ENCODE results near the gene BUB1.
"Not testable (repeated sequence)": the region's sequence is repeated elsewhere in the genome, so short reads cannot be mapped to it uniquely, and the experiment has no call there.

The BUB1 gene

GRCh38 chr2:110690083-110690965 lies 12.5 kb upstream of the BUB1 start:
- no peak for DNase-seq

DNA sequence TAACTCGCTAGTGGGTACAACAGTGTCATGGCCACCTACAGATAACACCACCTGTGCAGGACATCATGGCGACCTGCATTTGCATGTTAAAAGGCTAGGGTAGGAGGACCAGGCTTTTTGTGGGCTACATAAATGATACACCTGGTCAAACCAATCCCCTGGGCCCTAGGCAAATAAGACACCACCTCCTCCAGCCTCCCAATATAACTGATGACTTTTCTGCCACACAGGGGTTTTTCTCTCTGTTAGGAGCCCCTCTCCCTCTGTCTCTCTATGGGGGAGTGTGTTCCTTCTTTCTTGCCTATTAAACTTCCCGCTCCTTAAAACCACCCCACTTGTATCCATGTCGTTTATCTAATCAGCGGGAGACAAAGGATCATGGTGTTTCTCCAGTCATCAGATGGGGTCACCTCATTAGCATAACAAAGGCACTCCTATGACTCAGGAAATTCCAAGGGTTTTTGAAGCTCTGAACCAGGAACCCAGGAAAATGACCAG lies 10.8 kb upstream of the BUB1 start:
- DNase-seq, result no peak

DNA sequence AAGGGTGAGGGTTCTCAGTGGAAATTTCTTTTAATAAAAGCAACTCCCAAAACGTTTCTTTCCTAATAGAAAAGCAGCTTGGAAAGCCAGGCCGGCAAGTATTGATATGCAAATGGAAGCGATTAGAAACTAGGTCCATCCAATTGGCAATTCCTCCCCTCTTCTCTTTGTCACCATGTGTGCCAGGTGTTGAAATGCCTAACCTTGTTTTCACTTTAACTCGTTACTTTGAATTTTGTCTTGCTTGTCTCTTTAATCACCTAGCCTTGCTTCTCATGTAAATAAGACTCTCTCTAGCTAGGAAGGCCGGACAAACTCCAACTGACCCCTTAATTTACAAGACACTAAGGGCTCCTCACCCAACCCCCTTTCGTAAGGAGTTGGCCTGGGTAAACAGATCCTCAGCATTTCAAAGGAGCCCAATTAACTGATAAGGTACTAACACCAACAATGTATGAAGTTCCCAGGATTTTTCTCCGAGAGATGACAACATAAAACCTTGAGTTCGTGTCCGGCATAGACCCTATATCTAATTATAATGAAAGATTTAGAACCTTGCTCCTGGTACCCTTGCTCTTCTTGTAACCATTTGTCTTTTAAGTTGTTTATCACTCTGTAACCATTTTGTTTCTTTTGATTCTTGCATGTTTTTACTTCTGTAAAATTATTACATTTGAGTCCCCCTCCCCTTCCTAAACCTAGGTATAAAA lies 10.1 kb upstream of the BUB1 start:
- DNase-seq, result not testable (repeated sequence)

DNA sequence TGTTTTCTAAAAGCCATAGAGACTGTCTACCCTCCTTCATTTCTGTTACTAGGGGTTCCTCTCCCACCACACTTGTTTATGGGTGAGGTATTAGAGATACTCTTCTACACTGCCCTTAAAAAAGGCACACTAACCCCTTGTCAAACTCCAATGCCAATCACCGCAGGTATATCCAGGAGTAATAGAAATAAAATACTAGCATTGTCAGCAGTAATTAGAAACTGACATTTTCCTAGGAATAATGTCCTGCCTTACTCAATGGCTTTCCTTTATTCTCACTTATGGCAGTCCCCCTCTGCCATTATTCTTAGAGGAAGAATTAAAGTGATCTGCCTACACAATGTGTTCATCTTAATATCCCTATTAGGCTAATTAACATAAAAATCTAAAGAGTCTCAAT lies 5.0 kb upstream of the BUB1 start:
- DNase-seq, result no peak

DNA sequence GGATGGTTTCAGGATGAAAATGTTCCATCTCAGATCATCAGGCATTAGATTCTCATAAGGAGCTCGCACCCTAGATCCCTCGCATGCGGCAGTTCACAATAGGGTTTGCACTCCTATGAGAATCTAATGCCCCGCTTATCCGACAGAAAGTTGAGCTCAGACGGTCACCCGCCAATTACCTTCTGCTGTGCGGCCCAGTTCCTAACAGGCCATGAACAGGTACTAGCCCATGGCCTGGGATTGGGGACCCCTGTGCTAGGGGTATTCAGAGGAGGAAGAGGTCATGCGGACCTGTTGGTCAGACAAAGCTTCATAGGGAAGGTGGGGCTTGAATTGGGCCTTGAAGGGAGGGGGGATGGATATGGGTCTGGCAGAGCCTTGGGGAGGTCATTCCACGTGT lies 4.4 kb upstream of the BUB1 start:
- no peak for DNase-seq

- no peak for DNase-seq
Measured at GRCh38 chr2:110680709-110681108, 2.8 kb upstream of the BUB1 start.

DNA sequence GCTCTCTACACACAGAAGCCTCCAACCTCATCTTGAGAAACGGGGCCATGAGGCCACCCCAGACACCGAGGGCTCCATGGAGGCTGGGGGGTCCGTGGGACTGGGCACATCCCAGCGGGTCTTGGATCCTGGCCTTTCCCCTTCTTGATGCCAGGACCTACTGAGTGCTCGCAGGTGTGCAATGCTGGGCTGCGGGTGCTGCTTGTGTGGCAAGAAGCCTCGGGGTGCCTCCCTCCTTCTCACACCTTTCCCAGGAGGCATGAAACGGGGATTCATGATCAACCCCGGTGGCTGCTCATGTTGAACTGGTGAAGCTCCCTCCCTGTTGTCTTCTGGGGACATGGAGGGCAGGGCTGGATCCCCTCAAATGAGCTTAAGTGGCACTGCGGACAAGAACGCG lies 2.0 kb upstream of the BUB1 start:
- DNase-seq, result no peak

DNA sequence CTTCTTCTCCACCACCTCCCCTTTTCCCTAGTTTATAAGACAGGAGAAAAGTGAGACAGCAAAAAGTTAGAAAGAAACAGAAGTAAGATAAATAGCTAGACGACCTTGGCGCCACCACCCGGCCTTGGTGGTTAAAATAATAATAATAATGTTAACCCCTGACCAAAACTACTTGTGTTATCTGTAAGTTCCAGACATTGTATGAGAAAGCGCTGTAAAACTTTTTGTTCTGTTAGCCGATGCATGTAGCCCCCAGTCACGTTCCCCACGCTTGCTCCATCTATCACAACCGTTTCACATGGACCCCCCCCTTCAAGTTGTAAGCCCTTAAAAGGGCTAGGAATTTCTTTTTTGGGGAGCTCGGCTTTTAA lies 1.5 kb upstream of the BUB1 start:
- DNase-seq, result no peak

DNA sequence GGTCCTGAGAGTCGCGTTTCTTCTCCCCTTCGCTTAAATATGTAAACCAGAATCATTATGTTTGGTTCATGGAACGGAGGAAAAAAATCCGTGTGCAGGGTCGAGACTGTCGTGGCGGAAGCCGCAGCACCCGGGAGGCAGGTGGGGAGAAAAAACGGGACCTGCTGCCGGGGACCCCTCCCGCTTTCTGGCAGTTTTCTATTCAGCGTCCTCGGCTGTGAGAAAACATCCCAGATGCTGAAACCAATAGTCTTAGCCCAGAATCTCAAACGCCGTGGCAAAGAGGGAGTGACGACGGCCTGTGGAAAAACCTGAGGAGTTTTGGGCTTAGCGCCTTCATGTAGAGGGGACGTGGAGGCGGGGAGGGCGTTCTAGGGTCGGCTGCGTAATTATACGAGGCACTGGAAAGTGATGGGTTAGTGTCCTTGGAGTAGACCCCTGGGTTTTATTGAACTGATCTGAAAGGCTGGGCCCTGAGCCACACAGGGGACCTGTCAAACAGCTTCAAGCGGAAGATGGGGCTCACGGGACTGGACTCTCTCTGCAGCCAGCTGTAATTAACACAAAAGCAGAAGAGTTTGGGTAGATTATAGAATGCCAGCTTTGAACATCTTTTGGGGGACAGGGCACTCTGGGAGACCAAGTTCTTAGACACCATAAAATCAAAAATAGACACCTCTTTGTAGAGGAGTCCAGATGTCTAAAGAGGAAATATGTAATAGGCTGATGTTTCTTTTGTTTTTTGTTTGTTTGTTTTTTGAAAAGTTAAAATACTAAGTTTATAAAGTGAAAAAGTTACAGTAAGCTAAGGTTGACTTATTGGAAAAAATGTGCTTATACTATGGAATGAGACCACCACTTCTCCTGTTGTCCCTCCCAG lies 834 bp upstream of the BUB1 start:
- DNase-seq, result no peak

GRCh38 chr2:110677080-110677479 lies 783 bp downstream of the BUB1 start:
- no peak for DNase-seq

- no peak for DNase-seq
Measured at GRCh38 chr2:110675679-110676078, 2.2 kb downstream of the BUB1 start.

- DNase-seq, result no peak
Measured at GRCh38 chr2:110674620-110675555, 3.0 kb downstream of the BUB1 start.

DNA sequence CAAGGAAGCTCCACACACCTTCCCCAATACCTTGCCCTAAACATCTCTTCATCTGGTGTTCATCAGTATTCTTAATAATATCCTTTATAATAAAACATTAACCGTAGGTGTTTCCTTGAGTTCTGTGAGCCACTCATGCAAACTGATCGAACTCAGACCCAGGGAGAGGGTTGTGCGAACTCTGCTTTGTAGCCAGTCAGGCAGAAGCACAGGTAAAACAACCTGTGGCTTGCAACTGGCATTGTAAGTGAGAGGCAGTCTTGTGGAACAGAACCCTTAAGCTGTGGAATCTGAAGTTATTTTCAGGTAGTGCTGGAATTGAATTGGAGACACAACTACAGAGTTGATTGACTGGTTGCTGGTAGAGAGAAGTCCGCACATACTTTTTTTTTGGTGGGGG lies 4.7 kb downstream of the BUB1 start:
- DNase-seq, result no peak

GRCh38 chr2:110670826-110671225 lies 7.0 kb downstream of the BUB1 start:
- DNase-seq, result no peak

DNA sequence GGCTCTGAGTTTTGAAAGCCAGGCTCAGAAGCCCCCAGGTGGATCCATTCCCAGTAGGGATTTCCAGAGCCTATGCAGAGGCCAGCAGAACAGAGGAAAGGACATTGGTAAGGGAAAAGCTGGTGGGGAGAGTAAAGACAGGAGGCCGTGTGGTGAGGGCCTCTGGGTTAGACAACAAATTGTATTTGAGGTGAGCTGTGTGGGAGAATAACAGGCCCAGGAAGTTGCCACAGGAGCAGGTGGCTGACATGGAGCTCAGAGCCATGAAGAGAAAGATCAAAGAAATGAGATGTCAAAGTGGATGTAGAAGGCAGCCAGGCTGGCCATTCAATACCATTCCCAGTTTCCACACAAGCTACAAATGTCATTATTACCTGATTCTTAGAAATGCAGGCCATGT lies 8.8 kb downstream of the BUB1 start:
- no peak for DNase-seq

- no peak for DNase-seq
Measured at GRCh38 chr2:110667071-110667470, 10.8 kb downstream of the BUB1 start.

DNA sequence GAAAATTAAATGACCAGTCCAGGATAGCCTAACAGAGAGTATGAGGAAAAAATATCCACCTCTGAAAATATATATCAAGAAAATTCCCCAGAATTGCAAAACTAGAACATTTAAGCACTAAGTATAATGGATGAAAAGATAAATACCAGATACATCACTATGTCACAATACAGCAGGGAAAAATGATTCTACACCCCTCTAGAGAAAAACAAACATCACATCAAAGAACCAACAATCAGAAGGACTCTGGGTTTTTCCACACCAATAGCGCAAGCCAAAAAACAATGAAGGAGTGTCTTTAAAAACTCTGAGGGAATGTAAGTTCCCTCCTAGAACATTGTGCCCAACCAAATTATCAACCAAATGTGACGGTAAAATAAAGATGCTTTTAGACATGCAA lies 13.7 kb downstream of the BUB1 start:
- no peak for DNase-seq

GRCh38 chr2:110662560-110662959 lies 15.3 kb downstream of the BUB1 start:
- DNase-seq, result no peak

DNA sequence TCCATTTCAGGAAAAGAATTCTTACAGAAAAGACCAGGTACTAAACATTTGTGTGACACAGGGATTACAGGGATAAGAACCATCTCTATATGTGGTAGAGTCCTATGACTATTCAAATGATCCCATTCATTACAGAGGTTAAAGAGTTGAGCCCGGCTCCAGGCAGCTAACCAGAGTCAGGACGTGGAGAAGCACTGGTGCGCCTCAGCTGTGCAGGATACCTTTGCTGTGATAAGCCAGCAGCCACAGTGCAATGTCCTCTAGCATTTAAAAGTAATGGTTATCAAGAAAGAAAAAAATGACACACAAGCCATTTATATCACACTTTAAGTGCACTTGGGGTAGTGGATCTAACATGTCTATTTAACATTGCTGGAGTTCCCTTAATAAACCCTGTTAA lies 17.3 kb downstream of the BUB1 start:
- no peak for DNase-seq

GRCh38 chr2:110659248-110659647 lies 18.6 kb downstream of the BUB1 start:
- DNase-seq, result no peak

- no peak for DNase-seq
Measured at GRCh38 chr2:110657724-110658305, 20.0 kb downstream of the BUB1 start.

DNA sequence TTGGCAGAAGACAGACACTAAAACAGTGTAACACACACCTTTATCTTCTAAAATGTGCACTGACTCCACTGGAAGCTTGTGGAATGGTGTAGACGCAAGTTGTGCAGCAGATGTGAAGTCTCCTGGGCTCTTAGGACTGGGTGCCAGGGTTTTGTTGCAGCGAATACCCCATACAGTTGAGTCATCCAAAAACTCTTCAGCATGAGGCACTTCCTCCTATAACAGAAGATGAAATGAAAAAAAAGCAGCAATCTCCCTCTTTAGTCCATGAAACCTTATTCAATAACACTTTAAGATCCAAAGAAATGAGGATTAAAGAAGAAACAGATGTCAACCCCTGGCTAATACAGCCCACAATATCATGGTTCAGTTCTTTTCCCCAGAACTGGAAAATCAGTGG lies 22.2 kb downstream of the BUB1 start:
- no peak for DNase-seq

Data from activated CD4-positive, CD25-positive, alpha-beta regulatory T cell (primary cell).